ENCODE measurements around the gene ASCL1. TPM values are rescaled to one million over a fixed set of nuclear protein-coding genes. Genes with fewer than 3 reads are reported as not detected.

Gene ASCL1
- total RNA-seq, 5 donors from 2014 or later (not counting 1 experiment from before 2014, with no cell fraction given), result not detected

- 100% methylated on average over 1 of the region's 2 CpGs for WGBS (ENCODE audit: insufficient coverage)
- DNase-seq (no peak), ATAC-seq (replicated peaks in 1 of 4) (no peak)
- ChIA-PET POLR2A (no interaction called here), CTCF (no interaction called here)
- Mint-ChIP-seq H3K4me1 (peaks cover 0 to 14% (median 7%) of the 10 kb centered on the region in 3 donors), H3K27me3 (peaks cover 2 to 7% of the 10 kb centered on the region in 2 donors), H3K4me3 (no peak overlapping the region), H3K9me3 (peaks cover 0 to 7% (median 0%) of the 10 kb centered on the region in 3 donors), H3K27ac (no peak overlapping the region), H3K36me3 (no peaks in the 10 kb centered on the region)
- Histone ChIP-seq H3K27ac (ENCODE audit: low read length) (no peak overlapping the region), H3K9me3 (no peaks in the 10 kb centered on the region), H3K4me3 (ENCODE audit: control insufficient read depth in 1 of 2, extremely low read depth in 1 of 2, low read length in 1 of 2) (no peak overlapping the region), H3K36me3 (ENCODE audit: control insufficient read depth in 2 of 2, extremely low read depth in 1 of 2, insufficient read depth in 1 of 2, low read length in 1 of 2) (no peaks in the 10 kb centered on the region), H3K4me1 (ENCODE audit: control insufficient read depth in 1 of 2, extremely low read depth in 1 of 2, insufficient read depth in 2 of 2, low read length in 2 of 2) (no peaks in the 10 kb centered on the region), H3K27me3 (replicated peaks in 1 of 2; ENCODE audit: control insufficient read depth in 2 of 2, extremely low read depth in 1 of 2, insufficient read depth in 2 of 2, low read length in 1 of 2) (no peaks in the 10 kb centered on the region)
Observed at GRCh38 chr12:102990419-102990818, 32.9 kb downstream of the ASCL1 start.

DNA sequence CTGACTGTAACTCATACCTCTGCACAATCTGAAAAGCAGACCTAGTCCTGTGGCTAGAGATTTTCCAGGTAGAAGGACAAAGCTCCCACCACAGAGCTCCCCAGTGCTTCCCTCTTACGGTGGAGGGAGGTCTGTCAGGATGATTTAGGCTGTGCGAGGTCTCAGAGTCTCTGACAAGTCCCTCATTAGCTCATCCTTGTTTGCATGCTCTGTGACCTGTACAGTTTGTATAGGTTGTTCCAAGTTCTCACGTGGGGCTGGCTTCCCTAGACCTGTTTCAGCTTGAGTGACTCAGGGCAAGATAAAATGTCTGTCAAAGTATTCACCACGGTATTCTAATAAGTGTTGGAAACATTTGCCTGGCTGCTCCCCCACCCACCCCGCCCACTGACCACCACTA lies 34.8 kb downstream of the ASCL1 start:
- Histone ChIP-seq H3K27me3 (replicated peaks in 1 of 2; ENCODE audit: control insufficient read depth in 2 of 2, extremely low read depth in 1 of 2, insufficient read depth in 2 of 2, low read length in 1 of 2) (no peaks in the 10 kb centered on the region), H3K9me3 (no peaks in the 10 kb centered on the region), H3K4me3 (ENCODE audit: control insufficient read depth in 1 of 2, extremely low read depth in 1 of 2, low read length in 1 of 2) (no peak overlapping the region), H3K4me1 (ENCODE audit: control insufficient read depth in 1 of 2, extremely low read depth in 1 of 2, insufficient read depth in 2 of 2, low read length in 2 of 2) (no peaks in the 10 kb centered on the region), H3K36me3 (ENCODE audit: control insufficient read depth in 2 of 2, extremely low read depth in 1 of 2, insufficient read depth in 1 of 2, low read length in 1 of 2) (no peaks in the 10 kb centered on the region), H3K27ac (ENCODE audit: low read length) (no peak overlapping the region)
- ATAC-seq (replicated peaks in 1 of 4) (no peak), DNase-seq (no peak)
- H3K9me3 Mint-ChIP-seq, result peaks cover 0 to 7% (median 4%) of the 10 kb centered on the region in 3 donors
- H3K4me1 Mint-ChIP-seq, result peaks cover 0 to 14% (median 7%) of the 10 kb centered on the region in 3 donors
- CTCF ChIA-PET, result no interaction called here
- H3K36me3 Mint-ChIP-seq, result no peaks in the 10 kb centered on the region
- no peak overlapping the region for H3K4me3 Mint-ChIP-seq
- H3K27me3 Mint-ChIP-seq, result peaks cover 2 to 7% of the 10 kb centered on the region in 2 donors
- WGBS (ENCODE audit: insufficient coverage), result 50% methylated on average over 1 of the region's 5 CpGs
- no peak overlapping the region for H3K27ac Mint-ChIP-seq
- POLR2A ChIA-PET, result no interaction called here

DNA sequence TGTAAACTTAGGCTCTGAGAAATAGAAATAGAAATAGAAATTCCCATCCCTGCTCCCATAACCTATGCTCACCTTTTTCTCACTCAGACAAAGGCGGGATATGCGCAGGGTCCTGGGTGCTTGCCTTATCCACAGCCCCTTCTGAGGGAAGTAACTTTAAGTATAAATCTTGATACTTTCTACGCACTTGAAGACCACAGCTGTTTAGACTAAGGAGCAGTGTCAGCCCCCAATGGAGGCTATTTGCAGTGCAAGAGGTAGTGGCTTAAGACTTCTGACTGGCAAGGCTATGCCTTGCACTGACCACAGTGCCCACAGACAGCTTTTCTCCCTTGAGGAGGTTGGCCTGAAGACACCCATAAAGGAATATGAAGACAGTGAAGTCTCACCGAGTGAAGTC lies 35.2 kb downstream of the ASCL1 start:
- Histone ChIP-seq H3K27ac (ENCODE audit: low read length) (no peak overlapping the region), H3K9me3 (no peaks in the 10 kb centered on the region), H3K4me3 (ENCODE audit: control insufficient read depth in 1 of 2, extremely low read depth in 1 of 2, low read length in 1 of 2) (no peak overlapping the region), H3K27me3 (replicated peaks in 1 of 2; ENCODE audit: control insufficient read depth in 2 of 2, extremely low read depth in 1 of 2, insufficient read depth in 2 of 2, low read length in 1 of 2) (no peaks in the 10 kb centered on the region), H3K4me1 (ENCODE audit: control insufficient read depth in 1 of 2, extremely low read depth in 1 of 2, insufficient read depth in 2 of 2, low read length in 2 of 2) (no peaks in the 10 kb centered on the region), H3K36me3 (ENCODE audit: control insufficient read depth in 2 of 2, extremely low read depth in 1 of 2, insufficient read depth in 1 of 2, low read length in 1 of 2) (no peaks in the 10 kb centered on the region)
- Mint-ChIP-seq H3K4me1 (peaks cover 0 to 14% (median 7%) of the 10 kb centered on the region in 3 donors), H3K27ac (no peak overlapping the region), H3K27me3 (peaks cover 2 to 7% of the 10 kb centered on the region in 2 donors), H3K36me3 (no peaks in the 10 kb centered on the region), H3K4me3 (no peak overlapping the region), H3K9me3 (peaks cover 0 to 8% (median 7%) of the 10 kb centered on the region in 3 donors)
- WGBS (ENCODE audit: insufficient coverage), result 63% methylated on average over 2 of the region's 4 CpGs
- no peak for ATAC-seq (replicated peaks in 1 of 4)
- ChIA-PET CTCF (no interaction called here), POLR2A (no interaction called here)
- no peak for DNase-seq

GRCh38 chr12:102993537-102993936 lies 36.1 kb downstream of the ASCL1 start:
- H3K9me3 Mint-ChIP-seq, result peaks cover under 1 to 9% (median 5%) of the 10 kb centered on the region in 3 donors
- ATAC-seq (replicated peaks in 1 of 4) (no peak), DNase-seq (no peak)
- H3K4me3 Mint-ChIP-seq, result no peak overlapping the region
- H3K27me3 Mint-ChIP-seq, result peaks cover 2 to 5% of the 10 kb centered on the region in 2 donors
- ChIA-PET POLR2A (no interaction called here), CTCF (no interaction called here)
- H3K36me3 Mint-ChIP-seq, result no peaks in the 10 kb centered on the region
- no peaks in the 10 kb centered on the region for H3K4me1 ChIP-seq (ENCODE audit: control insufficient read depth in 1 of 2, extremely low read depth in 1 of 2, insufficient read depth in 2 of 2, low read length in 2 of 2)
- H3K27ac Mint-ChIP-seq, result no peak overlapping the region
- no peaks in the 10 kb centered on the region for H3K27me3 ChIP-seq (replicated peaks in 1 of 2; ENCODE audit: control insufficient read depth in 2 of 2, extremely low read depth in 1 of 2, insufficient read depth in 2 of 2, low read length in 1 of 2)
- H3K4me3 ChIP-seq (ENCODE audit: control insufficient read depth in 1 of 2, extremely low read depth in 1 of 2, low read length in 1 of 2), result no peak overlapping the region
- H3K27ac ChIP-seq (ENCODE audit: low read length), result no peak overlapping the region
- H3K36me3 ChIP-seq (ENCODE audit: control insufficient read depth in 2 of 2, extremely low read depth in 1 of 2, insufficient read depth in 1 of 2, low read length in 1 of 2), result no peaks in the 10 kb centered on the region
- peaks cover 0 to 14% (median 7%) of the 10 kb centered on the region in 3 donors for H3K4me1 Mint-ChIP-seq
- no peaks in the 10 kb centered on the region for H3K9me3 ChIP-seq
- WGBS (ENCODE audit: insufficient coverage), result 80% methylated on average over 1 of the region's 1 CpG

GRCh38 chr12:102995372-102995771 lies 37.9 kb downstream of the ASCL1 start:
- WGBS (ENCODE audit: insufficient coverage), result no CpG with 5 or more reads among the region's 1 CpG
- Histone ChIP-seq H3K27ac (ENCODE audit: low read length) (no peak overlapping the region), H3K9me3 (no peaks in the 10 kb centered on the region), H3K4me1 (ENCODE audit: control insufficient read depth in 1 of 2, extremely low read depth in 1 of 2, insufficient read depth in 2 of 2, low read length in 2 of 2) (no peaks in the 10 kb centered on the region), H3K27me3 (replicated peaks in 1 of 2; ENCODE audit: control insufficient read depth in 2 of 2, extremely low read depth in 1 of 2, insufficient read depth in 2 of 2, low read length in 1 of 2) (no peaks in the 10 kb centered on the region), H3K36me3 (ENCODE audit: control insufficient read depth in 2 of 2, extremely low read depth in 1 of 2, insufficient read depth in 1 of 2, low read length in 1 of 2) (no peaks in the 10 kb centered on the region), H3K4me3 (ENCODE audit: control insufficient read depth in 1 of 2, extremely low read depth in 1 of 2, low read length in 1 of 2) (no peak overlapping the region)
- H3K9me3 Mint-ChIP-seq, result peaks cover 6 to 15% (median 11%) of the 10 kb centered on the region in 3 donors
- ChIA-PET CTCF (no interaction called here), POLR2A (no interaction called here)
- no peak overlapping the region for H3K4me3 Mint-ChIP-seq
- ATAC-seq (replicated peaks in 1 of 4) (no peak), DNase-seq (no peak)
- no peak overlapping the region for H3K27ac Mint-ChIP-seq
- H3K4me1 Mint-ChIP-seq, result peaks cover 0 to 14% (median 7%) of the 10 kb centered on the region in 3 donors
- peaks cover 2 to 7% of the 10 kb centered on the region in 2 donors for H3K27me3 Mint-ChIP-seq
- no peaks in the 10 kb centered on the region for H3K36me3 Mint-ChIP-seq

Other genes with a start within 250 kb of the ASCL1 start
- 1 to 10 TPM in 1 of 5 donors, under 1 TPM in 2, not detected in 2; 0.30 to 2.0 (median 0.82) TPM for gene PAH, start 40.4 kb upstream of the ASCL1 start, total RNA-seq